IPS DF 19.7 (cell line): Measurements from ENCODE around the gene PAQR9.
"Not testable (repeated sequence)": the region's sequence is repeated elsewhere in the genome, so short reads cannot be mapped to it uniquely, and the experiment has no call there.

ENCODE experiments used
- DNase-seq: peaks from one replicate; pipeline ENCODE4 v3.0.0-alpha.2; 2013; ENCODE audit warnings: low read depth, low spot score

PAQR9 gene

GRCh38 chr3:142963516-142964448 is at the start of gene PAQR9:
TSS of gene PAQR9 (minus strand) at chr3:142963674. CDS start at chr3:142963336, 338 bp downstream.
- DNase-seq: no peak

- no peak for DNase-seq
Observed at GRCh38 chr3:143011705-143012104, 48.2 kb upstream of the PAQR9 start.

GRCh38 chr3:143010024-143010423 is 46.5 kb upstream of the PAQR9 start:
- no peak for DNase-seq

- DNase-seq: no peak
Observed at GRCh38 chr3:143004823-143005222, 41.3 kb upstream of the PAQR9 start.

GRCh38 chr3:143002727-143003126 is 39.3 kb upstream of the PAQR9 start:
- no peak for DNase-seq

GRCh38 chr3:143002083-143002712 is 38.7 kb upstream of the PAQR9 start:
- no peak for DNase-seq

GRCh38 chr3:143001369-143002082 is 38.1 kb upstream of the PAQR9 start, which contains the start of gene U2SURP:
TSS of gene U2SURP (plus strand) at chr3:143001570. CDS start at chr3:143001629, 59 bp downstream.
- peak; percentile 98 for DNase-seq

DNA sequence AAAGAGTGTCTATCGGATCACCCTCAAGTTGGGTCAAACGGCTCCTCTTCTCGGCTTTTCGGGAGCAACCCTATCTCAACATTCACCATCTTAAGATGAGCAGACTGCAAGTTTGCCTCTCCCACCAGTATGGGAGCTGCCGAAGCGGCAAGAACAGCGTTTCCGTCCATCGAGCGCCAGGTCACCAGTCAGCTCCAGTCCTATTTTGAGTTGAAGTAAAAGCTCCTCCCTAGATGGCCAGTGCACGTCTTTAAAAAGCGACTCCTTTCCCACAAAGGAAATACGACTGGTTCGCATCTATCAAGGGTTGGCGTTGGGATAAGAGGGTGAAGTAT is 37.5 kb upstream of the PAQR9 start:
- no peak for DNase-seq

- no peak for DNase-seq
Observed at GRCh38 chr3:143000528-143000927, 37.1 kb upstream of the PAQR9 start.

GRCh38 chr3:142999881-143000280 is 36.4 kb upstream of the PAQR9 start:
- DNase-seq: no peak

DNA sequence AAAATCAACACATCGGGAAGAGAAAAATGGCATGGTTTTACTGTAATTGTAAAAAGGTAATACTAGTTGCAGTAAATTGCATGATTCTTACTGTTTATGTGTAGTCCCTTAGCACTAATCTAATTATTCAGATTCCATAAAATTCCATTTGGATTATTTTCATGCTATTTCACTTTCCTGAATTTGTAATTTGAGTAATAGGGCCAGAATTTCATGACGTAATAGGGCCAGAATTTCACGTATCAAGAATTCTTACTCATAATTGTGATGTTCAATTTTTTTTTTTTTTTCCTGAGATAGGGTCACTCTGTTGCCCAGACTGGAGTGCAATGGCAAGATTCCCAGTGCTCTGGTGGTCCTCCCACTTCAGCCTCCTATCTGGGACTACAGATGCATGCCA is 35.0 kb upstream of the PAQR9 start:
- DNase-seq: no peak

- DNase-seq: no peak
Observed at GRCh38 chr3:142997330-142997729, 33.9 kb upstream of the PAQR9 start.

DNA sequence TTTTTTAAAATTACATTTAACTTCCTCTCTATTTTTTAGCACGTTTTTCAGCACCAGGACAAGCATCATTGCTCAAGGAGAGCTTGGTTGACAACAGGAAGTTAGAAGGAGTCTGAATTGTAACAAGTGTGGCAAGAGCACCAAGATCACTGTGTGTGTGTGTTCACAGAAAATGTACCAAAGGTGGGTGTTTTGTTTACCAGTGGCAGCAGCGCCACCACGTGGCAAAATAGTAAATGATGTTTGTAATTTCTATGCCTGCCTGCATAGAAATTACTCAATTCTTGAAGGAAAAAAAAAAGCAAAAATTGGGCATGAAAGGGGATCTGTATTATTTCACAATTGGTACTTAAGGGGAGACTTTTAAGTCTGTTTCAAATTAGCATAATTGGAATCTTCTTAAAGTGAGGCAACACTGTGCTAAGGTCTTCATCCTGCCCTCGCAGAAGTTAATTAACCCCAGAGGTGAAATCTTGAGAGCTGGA is 30.5 kb upstream of the PAQR9 start:
- no peak for DNase-seq

DNA sequence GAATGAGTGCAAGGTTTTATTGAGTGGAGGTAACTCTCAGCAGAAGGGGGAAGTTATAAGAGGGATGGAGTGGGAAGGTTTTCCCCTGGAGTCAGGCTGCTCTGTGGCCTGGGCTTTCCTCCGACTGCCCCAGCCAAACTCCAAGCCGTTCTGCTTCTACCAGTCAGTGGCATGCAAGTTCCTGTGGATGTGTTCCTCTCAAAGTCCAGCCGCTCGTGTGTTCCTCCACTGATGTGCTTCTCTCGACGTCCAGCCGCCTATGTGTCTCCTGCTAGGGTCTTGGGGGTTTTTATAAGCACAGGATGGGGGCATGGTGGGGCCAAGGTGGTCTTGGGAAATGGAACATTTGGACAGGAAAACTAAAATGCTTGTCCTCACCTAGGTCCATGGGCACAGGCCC is 28.8 kb upstream of the PAQR9 start:
- no peak for DNase-seq

- no peak for DNase-seq
Observed at GRCh38 chr3:142990721-142991120, 27.2 kb upstream of the PAQR9 start.

GRCh38 chr3:142988826-142989225 is 25.4 kb upstream of the PAQR9 start:
- DNase-seq: not testable (repeated sequence)

GRCh38 chr3:142988221-142988620 is 24.7 kb upstream of the PAQR9 start:
- DNase-seq: not testable (repeated sequence)

DNA sequence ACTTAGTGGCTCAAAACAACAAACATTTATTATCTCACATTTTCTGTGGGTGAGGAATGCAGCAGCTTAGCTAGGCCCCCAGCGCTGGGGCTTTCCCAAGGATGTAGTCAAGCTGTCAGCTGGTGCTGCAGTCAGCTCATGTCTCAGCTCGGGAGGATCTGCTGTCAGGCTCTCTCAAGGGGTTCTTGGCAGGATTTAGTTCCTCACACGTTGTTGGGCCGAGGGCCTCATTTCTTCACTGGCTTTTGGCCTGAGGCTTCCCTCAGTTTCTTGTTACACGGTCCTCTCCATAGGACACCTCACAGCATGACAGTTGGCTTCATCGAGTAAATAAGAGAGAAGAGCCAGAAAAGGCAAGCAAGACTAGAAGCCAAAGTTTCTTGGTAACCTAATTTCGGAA is 24.2 kb upstream of the PAQR9 start:
- no peak for DNase-seq

DNA sequence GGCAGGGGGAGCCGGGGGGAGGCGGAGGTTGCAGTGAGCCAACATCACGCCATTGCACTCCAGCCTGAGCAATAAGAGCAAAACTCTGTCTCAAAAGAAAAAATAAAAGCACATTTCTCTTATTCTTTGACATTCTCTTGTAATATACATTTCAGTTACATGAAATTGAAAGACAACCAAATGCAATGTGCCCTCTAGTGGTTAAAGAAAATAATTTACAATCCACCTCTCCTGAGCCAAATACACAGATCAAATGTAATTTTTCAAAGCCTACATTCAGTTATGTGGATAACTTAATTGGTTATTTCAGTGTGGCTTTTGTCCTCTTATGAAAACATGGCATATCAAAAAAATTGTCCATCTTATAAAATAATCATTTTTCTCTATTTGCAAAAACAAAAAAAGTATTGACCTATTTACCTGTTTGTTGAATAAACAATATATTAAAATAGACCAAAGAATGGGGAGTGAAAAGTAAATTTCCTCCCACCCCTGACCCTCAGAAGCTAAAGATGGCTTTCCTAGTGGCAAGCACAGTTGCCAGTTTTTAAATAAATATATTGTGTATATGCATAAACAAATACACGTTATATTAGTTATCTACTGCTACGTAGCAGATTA is 23.7 kb upstream of the PAQR9 start:
- no peak for DNase-seq

DNA sequence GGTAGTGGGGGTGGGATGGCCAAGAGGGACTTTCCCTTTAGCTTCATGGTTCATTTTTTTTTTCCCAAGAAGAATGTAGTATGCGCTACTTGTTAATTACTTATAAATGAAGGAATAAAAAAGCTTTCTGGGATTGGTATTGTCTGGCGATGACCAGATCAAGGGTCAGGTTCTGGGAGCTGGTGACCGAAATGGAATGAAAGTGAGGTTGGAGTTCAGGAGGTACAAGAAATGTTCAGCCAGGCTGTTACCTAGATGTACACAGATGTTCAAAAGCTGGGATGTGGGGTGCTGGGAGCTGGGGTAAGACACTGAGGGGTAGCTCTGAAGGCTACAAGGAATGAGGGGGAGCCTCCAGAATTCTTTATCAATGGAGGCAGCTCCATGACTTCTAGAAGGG is 20.8 kb upstream of the PAQR9 start:
- no peak for DNase-seq

DNA sequence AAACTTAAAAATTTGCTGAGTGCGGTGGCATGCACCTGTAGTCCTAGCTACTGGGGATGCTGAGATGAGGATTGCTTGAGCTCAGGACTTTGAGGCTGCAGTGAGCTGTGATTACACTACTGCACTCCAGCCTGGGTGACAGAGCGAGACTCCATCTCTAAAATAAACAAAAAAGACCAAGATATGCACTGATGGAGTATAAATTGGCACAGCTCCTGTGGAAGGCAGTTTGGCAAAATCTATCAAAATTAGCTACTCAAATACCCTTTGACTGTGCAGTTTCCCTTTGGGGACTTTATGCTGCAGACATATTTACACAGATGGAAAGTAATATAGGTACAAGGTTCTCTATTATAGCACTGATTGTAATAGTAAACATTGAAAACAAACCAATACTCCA is 19.8 kb upstream of the PAQR9 start:
- DNase-seq: no peak
